Neutrophil (primary cell): ENCODE results near the gene TRAF3.
"Not testable (repeated sequence)": the region's sequence is repeated elsewhere in the genome, so short reads cannot be mapped to it uniquely, and the experiment has no call there.

ENCODE experiments used
- H3K27ac ChIP-seq: fragments of 200-600 bp; sonication (generic); 2 replicates; pipeline ENCODE4 v1.5.1; 2016; ENCODE audit warnings: mild to moderate bottlenecking, moderate library complexity
- H3K27me3 ChIP-seq: fragments of 200-600 bp; sonication (generic); 2 replicates; pipeline ENCODE4 v1.6.0; 2016; ENCODE audit warnings: mild to moderate bottlenecking
- H3K36me3 ChIP-seq: fragments of 200-600 bp; sonication (generic); 2 replicates; pipeline ENCODE4 v1.5.1; 2017
- H3K4me1 ChIP-seq, 2 experiments: fragments of 200-600 bp in 1 of 2; sonication (generic) in 1 of 2; 1 replicate in 1 of 2; 2 replicates in 1 of 2; pipeline versions ENCODE4 v1.5.1 to v1.6.1; 2013 to 2016; ENCODE audit warnings: low read depth in 1 of 2, low read length in 1 of 2, mild to moderate bottlenecking in 1 of 2, moderate library complexity in 1 of 2; ENCODE audit not compliant: control insufficient read depth in 1 of 2, insufficient read depth in 1 of 2
- H3K4me3 ChIP-seq, 2 experiments: fragments of 200-600 bp in 1 of 2; sonication (generic) in 1 of 2; 1 replicate in 1 of 2; 2 replicates in 1 of 2; pipeline ENCODE4 v1.5.1; 2013 to 2016; ENCODE audit warnings: low read depth in 1 of 2, low read length in 1 of 2, mild to moderate bottlenecking in 1 of 2, moderate library complexity in 1 of 2
- H3K9me3 ChIP-seq: fragments of 200-600 bp; sonication (generic); 2 replicates; pipeline ENCODE4 v1.5.1; 2016
- TF ChIP-seq, protein P1 (sequence below): fragments of 200-600 bp; sonication (generic); IDR thresholded peaks from 2 replicates; pipeline ENCODE4 v1.5.1; 2016; ENCODE audit warnings: antibody characterized with exemption

TRAF3 gene

DNA sequence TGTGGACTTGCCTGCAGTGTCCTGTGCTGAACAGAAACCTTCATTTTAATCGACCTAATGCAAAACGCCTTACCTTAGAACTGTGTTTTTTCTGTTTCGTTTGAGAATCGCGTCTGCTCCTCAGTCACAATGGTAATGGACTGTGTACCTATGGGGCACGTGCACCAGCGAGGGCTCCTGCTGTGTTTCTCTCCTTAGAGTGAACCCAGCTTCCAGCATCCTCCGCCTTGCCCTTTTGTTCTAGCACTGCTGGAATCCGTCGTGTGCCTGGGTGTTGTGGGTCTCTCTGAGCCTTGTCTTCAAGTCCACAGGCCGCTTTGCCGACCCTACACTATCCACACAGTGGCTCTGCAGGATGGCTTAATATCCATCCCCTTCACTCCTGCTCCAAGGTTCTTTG is 148.9 kb downstream of the TRAF3 start:
- Histone ChIP-seq H3K4me3 (no peak overlapping the region), H3K27me3 (peaks cover 100% of the 10 kb centered on the region), H3K27ac (no peak overlapping the region), H3K4me1 (peaks cover 13 to 28% of the 10 kb centered on the region in 2 experiments), H3K36me3 (no peaks in the 10 kb centered on the region), H3K9me3 (no peaks in the 10 kb centered on the region)
- TF ChIP-seq, protein P1, sequence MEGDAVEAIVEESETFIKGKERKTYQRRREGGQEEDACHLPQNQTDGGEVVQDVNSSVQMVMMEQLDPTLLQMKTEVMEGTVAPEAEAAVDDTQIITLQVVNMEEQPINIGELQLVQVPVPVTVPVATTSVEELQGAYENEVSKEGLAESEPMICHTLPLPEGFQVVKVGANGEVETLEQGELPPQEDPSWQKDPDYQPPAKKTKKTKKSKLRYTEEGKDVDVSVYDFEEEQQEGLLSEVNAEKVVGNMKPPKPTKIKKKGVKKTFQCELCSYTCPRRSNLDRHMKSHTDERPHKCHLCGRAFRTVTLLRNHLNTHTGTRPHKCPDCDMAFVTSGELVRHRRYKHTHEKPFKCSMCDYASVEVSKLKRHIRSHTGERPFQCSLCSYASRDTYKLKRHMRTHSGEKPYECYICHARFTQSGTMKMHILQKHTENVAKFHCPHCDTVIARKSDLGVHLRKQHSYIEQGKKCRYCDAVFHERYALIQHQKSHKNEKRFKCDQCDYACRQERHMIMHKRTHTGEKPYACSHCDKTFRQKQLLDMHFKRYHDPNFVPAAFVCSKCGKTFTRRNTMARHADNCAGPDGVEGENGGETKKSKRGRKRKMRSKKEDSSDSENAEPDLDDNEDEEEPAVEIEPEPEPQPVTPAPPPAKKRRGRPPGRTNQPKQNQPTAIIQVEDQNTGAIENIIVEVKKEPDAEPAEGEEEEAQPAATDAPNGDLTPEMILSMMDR: no peak

DNA sequence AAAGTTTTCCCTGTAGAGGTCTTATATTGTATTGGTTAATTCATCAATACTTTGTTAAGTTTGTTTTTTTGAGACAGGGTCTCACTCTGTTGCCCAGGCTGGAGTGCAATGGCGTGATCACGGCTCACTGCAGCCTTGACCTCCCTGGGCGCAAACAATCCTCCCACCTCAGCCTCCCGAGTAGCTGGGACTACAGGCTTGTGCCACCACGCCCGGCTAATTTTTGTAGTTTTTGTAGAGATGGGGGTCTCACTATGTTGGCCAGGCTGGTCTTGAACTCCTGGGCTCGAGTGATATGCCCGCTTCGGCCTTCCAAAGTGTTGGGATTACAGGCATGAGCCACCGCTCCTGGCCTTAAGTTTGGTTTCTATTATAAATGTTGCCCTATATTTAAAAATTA is 149.6 kb downstream of the TRAF3 start:
- H3K27me3 ChIP-seq: peaks cover 100% of the 10 kb centered on the region

DNA sequence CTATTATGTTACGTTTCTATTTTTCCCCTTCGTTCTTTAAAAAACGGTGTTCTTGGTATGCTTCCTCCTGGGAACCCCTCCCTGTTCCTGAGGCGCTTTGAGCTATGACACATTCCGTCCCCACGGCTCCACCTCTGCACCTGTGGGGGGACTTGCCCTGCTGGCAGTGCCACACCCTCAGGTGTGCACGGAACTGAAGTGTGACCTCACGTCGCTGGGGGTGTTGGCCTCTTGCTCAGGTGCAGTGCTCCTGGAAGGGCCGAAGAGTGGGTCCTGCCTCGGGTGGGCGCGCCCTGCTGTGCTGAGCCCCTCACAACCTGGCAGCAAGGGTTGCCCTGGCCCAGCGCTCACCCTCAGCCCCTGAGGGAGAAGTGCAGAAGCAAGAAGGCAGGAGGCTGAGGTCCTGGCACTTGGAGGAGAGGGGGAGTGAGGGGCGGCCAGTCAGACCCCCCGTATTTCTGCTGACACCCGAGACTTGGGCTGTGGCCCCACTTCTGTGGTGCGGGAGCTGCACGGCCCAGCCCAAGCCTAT is 150.2 kb downstream of the TRAF3 start:
- Histone ChIP-seq H3K27ac (no peak overlapping the region), H3K4me1 (peaks cover 13 to 28% of the 10 kb centered on the region in 2 experiments), H3K36me3 (no peaks in the 10 kb centered on the region), H3K27me3 (peaks cover 100% of the 10 kb centered on the region), H3K9me3 (no peaks in the 10 kb centered on the region), H3K4me3 (peak overlapping the region in 1 of 2 experiments; percentile 58)
- TF ChIP-seq, protein P1: no peak

More for the DNA sequence above, 149.6 kb downstream of the TRAF3 start:
- peaks cover 13 to 28% of the 10 kb centered on the region in 2 experiments for H3K4me1 ChIP-seq
- not testable (repeated sequence) for H3K36me3 ChIP-seq, H3K4me3 ChIP-seq, H3K27ac ChIP-seq, H3K9me3 ChIP-seq

DNA sequence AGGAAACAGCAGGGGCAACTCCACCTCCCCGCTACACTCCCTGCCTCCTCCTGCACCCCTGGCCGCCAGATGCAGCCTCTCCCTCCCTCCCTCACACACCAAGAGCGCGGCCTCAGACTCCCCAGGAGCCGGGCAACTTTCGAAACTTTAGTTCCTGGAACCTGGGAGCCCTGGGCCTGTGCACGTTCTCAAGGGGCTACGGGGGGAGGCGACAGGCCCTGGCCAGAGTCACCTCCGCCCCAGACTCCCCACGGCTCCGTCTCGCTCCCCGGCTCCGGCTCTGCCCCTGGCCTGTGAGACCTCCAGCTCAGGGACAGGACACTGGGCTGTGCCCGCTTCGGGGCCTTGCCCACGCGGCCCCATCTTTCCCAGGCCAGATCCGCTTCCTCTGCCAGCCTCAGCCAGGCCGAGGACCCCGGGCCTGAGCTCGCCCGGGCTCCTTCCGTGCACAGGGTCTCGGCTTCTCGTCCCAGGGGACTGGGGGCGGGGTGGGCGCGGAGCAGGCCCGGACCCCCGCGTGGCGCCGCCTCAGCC is 150.7 kb downstream of the TRAF3 start:
- Histone ChIP-seq H3K27me3 (peaks cover 100% of the 10 kb centered on the region), H3K9me3 (no peaks in the 10 kb centered on the region), H3K4me1 (peaks cover 13 to 28% of the 10 kb centered on the region in 2 experiments), H3K27ac (no peak overlapping the region), H3K4me3 (peak overlapping the region; percentile 20 to 58), H3K36me3 (no peaks in the 10 kb centered on the region)
- TF ChIP-seq, protein P1: no peak

DNA sequence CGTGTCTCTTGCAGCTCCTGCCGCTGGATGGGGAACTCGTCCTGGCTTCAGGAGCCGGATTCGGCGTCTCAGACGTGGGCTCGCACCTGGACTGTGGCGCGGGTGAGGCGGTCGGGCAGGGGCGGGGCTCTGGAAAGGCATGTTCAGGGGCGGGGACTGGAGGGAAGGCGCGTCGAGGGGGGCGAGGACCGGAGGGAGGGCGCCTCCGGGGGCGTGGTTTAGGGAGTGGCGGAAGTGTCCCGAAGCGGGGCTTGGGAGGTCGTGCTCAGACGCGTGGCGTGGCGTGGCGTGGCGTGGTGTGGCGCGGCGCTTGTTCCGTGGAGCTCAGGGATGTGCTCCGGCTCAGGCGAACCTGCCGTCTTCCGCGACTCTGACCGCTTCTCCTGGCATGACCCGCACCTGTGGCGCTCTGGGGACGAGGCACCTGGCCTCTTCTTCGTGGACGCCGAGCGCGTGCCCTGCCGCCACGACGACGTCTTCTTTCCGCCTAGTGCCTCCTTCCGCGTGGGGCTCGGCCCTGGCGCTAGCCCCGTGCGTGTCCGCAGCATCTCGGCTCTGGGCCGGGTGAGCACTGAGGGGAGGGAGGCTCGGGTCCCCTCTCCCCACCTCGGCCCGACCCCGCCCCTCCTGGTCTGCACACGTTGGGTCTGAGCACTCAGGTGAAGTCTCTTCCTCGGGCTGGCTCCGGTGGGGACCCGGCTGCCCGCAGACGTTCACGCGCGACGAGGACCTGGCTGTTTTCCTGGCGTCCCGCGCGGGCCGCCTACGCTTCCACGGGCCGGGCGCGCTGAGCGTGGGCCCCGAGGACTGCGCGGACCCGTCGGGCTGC is 151.4 kb downstream of the TRAF3 start:
- H3K9me3 ChIP-seq: no peaks in the 10 kb centered on the region
- H3K27ac ChIP-seq: no peak overlapping the region
- H3K4me1 ChIP-seq: peaks cover 13 to 28% of the 10 kb centered on the region in 2 experiments
- H3K27me3 ChIP-seq: peaks cover 100% of the 10 kb centered on the region
- no peaks in the 10 kb centered on the region for H3K36me3 ChIP-seq
- TF ChIP-seq, protein P1: no peak
- H3K4me3 ChIP-seq: peak overlapping the region; percentile 20 to 58
